HEK293 (cell line): Measurements from ENCODE around the gene LBH.
A peak's percentile ranks its signal among the peaks of the same experiment; 100 is the strongest.

Experiments used
- GLIS1 ChIP-seq: fragments of 450-650 bp; formaldehyde crosslinking; IDR thresholded peaks from 2 replicates; pipeline ENCODE4 v1.5.1; 2016; ENCODE audit warnings: missing biosample characterization, missing genetic modification characterization
- KLF1 ChIP-seq: fragments of 450-650 bp; formaldehyde crosslinking; IDR thresholded peaks from 2 replicates; pipeline ENCODE4 v1.5.1; 2016; ENCODE audit warnings: missing biosample characterization, missing genetic modification characterization
- KLF9 ChIP-seq: fragments of 450-650 bp; formaldehyde crosslinking; IDR thresholded peaks from 2 replicates; pipeline ENCODE4 v1.5.1; 2016; ENCODE audit warnings: missing biosample characterization, missing genetic modification characterization, low read depth
- MZF1 ChIP-seq: fragments of 450-650 bp; formaldehyde crosslinking; IDR thresholded peaks from 2 replicates; pipeline ENCODE4 v1.5.1; 2017; ENCODE audit warnings: missing biosample characterization, missing genetic modification characterization, borderline replicate concordance
- OVOL3 ChIP-seq: fragments of 450-650 bp; formaldehyde crosslinking; IDR thresholded peaks from 2 replicates; pipeline ENCODE4 v1.5.1; 2016; ENCODE audit warnings: missing biosample characterization, missing genetic modification characterization
- PRDM10 ChIP-seq: fragments of 450-650 bp; formaldehyde crosslinking; IDR thresholded peaks from 2 replicates; pipeline ENCODE4 v1.5.1; 2016; ENCODE audit warnings: missing biosample characterization, missing genetic modification characterization
- SP2 ChIP-seq: fragments of 450-650 bp; formaldehyde crosslinking; IDR thresholded peaks from 2 replicates; pipeline ENCODE4 v1.5.1; 2016; ENCODE audit warnings: missing biosample characterization, missing genetic modification characterization
- ZFP3 ChIP-seq: fragments of 450-650 bp; formaldehyde crosslinking; IDR thresholded peaks from 2 replicates; pipeline ENCODE4 v1.5.1; 2016; ENCODE audit warnings: low read depth, missing biosample characterization, missing genetic modification characterization
- ZIC2 ChIP-seq: fragments of 450-650 bp; formaldehyde crosslinking; IDR thresholded peaks from 2 replicates; pipeline ENCODE4 v1.5.1; 2016; ENCODE audit warnings: missing biosample characterization, missing genetic modification characterization
- ZNF132 ChIP-seq: fragments of 450-650 bp; formaldehyde crosslinking; IDR thresholded peaks from 2 replicates; pipeline ENCODE4 v1.5.1; 2017; ENCODE audit warnings: missing biosample characterization, missing genetic modification characterization, borderline replicate concordance
- ZNF175 ChIP-seq: fragments of 450-650 bp; formaldehyde crosslinking; IDR thresholded peaks from 2 replicates; pipeline ENCODE4 v1.5.1; 2016; ENCODE audit warnings: missing biosample characterization, missing genetic modification characterization
- ZNF211 ChIP-seq: fragments of 450-650 bp; formaldehyde crosslinking; IDR thresholded peaks from 2 replicates; pipeline ENCODE4 v1.5.1; 2016; ENCODE audit warnings: low read depth, missing biosample characterization, missing genetic modification characterization
- ZNF23 ChIP-seq: fragments of 450-650 bp; formaldehyde crosslinking; IDR thresholded peaks from 2 replicates; pipeline ENCODE4 v1.5.1; 2016; ENCODE audit warnings: missing biosample characterization, missing genetic modification characterization, borderline replicate concordance
- ZNF274 ChIP-seq, 2 experiments: fragments of 200-500 bp in 1 of 2; fragments of 450-650 bp in 1 of 2; sonication (Bioruptor generic) in 1 of 2; formaldehyde crosslinking in 1 of 2; IDR thresholded peaks; 2 replicates each; pipeline versions ENCODE4 v1.5.1 to v1.6.1; 2014 to 2016; ENCODE audit warnings: borderline replicate concordance in 1 of 2, inconsistent platforms in 1 of 2, low read length in 1 of 2, missing biosample characterization in 1 of 2, missing genetic modification characterization in 1 of 2
- ZNF280D ChIP-seq: fragments of 450-650 bp; formaldehyde crosslinking; IDR thresholded peaks from 2 replicates; pipeline ENCODE4 v1.5.1; 2016; ENCODE audit warnings: missing biosample characterization, missing genetic modification characterization
- ZNF335 ChIP-seq: fragments of 450-650 bp; formaldehyde crosslinking; conservative IDR thresholded peaks from 2 replicates; pipeline ENCODE4 v1.5.1; 2016; ENCODE audit warnings: missing biosample characterization, missing genetic modification characterization
- ZNF341 ChIP-seq: fragments of 450-650 bp; formaldehyde crosslinking; IDR thresholded peaks from 2 replicates; pipeline ENCODE4; 2016; ENCODE audit warnings: low read depth, missing biosample characterization, missing genetic modification characterization
- ZNF391 ChIP-seq: fragments of 450-650 bp; formaldehyde crosslinking; IDR thresholded peaks from 2 replicates; pipeline ENCODE4 v1.5.1; 2016; ENCODE audit warnings: low read depth, missing biosample characterization, missing genetic modification characterization, borderline replicate concordance
- ZNF501 ChIP-seq: fragments of 450-650 bp; formaldehyde crosslinking; IDR thresholded peaks from 2 replicates; pipeline ENCODE4 v1.5.1; 2016; ENCODE audit warnings: missing biosample characterization, missing genetic modification characterization
- ZNF521 ChIP-seq: fragments of 450-650 bp; formaldehyde crosslinking; IDR thresholded peaks from 2 replicates; pipeline ENCODE4 v1.5.1; 2017; ENCODE audit warnings: missing biosample characterization, mild to moderate bottlenecking, missing genetic modification characterization
- ZNF670 ChIP-seq: fragments of 450-650 bp; formaldehyde crosslinking; IDR thresholded peaks from 2 replicates; pipeline ENCODE4 v1.5.1; 2016; ENCODE audit warnings: missing biosample characterization, missing genetic modification characterization, low read depth
- ZNF777 ChIP-seq: fragments of 450-650 bp; formaldehyde crosslinking; IDR thresholded peaks from 2 replicates; pipeline ENCODE4 v1.5.1; 2017; ENCODE audit warnings: missing biosample characterization, missing genetic modification characterization, borderline replicate concordance
- ZNF791 ChIP-seq: fragments of 450-650 bp; formaldehyde crosslinking; IDR thresholded peaks from 2 replicates; pipeline ENCODE4 v1.5.1; 2016; ENCODE audit warnings: missing biosample characterization, missing genetic modification characterization
- ZSCAN16 ChIP-seq: fragments of 450-650 bp; formaldehyde crosslinking; IDR thresholded peaks from 2 replicates; pipeline ENCODE4 v1.5.1; 2016; ENCODE audit warnings: missing biosample characterization, missing genetic modification characterization
- TF ChIP-seq, protein P1 (sequence below): fragments of 450-650 bp; formaldehyde crosslinking; IDR thresholded peaks from 2 replicates; pipeline ENCODE4 v1.5.1; 2016; ENCODE audit warnings: missing biosample characterization, missing genetic modification characterization
- TF ChIP-seq, protein P2 (sequence below): fragments of 450-650 bp; formaldehyde crosslinking; IDR thresholded peaks from 2 replicates; pipeline ENCODE4 v1.5.1; 2016; ENCODE audit warnings: missing biosample characterization, missing genetic modification characterization

The LBH gene

GRCh38 chr2:30231996-30232800 lies 864 bp downstream of the LBH start (continued):
- TF ChIP-seq, protein P1, sequence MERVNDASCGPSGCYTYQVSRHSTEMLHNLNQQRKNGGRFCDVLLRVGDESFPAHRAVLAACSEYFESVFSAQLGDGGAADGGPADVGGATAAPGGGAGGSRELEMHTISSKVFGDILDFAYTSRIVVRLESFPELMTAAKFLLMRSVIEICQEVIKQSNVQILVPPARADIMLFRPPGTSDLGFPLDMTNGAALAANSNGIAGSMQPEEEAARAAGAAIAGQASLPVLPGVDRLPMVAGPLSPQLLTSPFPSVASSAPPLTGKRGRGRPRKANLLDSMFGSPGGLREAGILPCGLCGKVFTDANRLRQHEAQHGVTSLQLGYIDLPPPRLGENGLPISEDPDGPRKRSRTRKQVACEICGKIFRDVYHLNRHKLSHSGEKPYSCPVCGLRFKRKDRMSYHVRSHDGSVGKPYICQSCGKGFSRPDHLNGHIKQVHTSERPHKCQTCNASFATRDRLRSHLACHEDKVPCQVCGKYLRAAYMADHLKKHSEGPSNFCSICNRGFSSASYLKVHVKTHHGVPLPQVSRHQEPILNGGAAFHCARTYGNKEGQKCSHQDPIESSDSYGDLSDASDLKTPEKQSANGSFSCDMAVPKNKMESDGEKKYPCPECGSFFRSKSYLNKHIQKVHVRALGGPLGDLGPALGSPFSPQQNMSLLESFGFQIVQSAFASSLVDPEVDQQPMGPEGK, result peak; percentile 71
- TF ChIP-seq KLF1 (tag by site-specific recombination) (0 out of 2 replicates have a peak, but pooled peaks have one; percentile 17), PRDM10 (tag by site-specific recombination) (peak; percentile 94), ZNF335 (tag by site-specific recombination) (peak; percentile 46; the same call in 1 of the 2 replicates), ZNF280D (tag by site-specific recombination) (no peak), ZNF211 (tag by site-specific recombination) (no peak), MZF1 (0 out of 2 replicates have a peak, but pooled peaks have one; percentile 20), ZNF274 (IDR thresholded peaks at IDR 0.05; ENCODE audit: low read length) (no peak), ZNF274 (tag by site-specific recombination; IDR thresholded peaks at IDR 0.05; ENCODE audit: borderline replicate concordance) (no peak), ZNF777 (tag by site-specific recombination) (peak; percentile 65; the same call in 1 of the 2 replicates), SP2 (tag by site-specific recombination) (peak; percentile 62), ZNF175 (tag by site-specific recombination) (no peak), ZNF391 (tag by site-specific recombination) (no peak), KLF9 (peak; percentile 17; the same call in 1 of the 2 replicates), ZNF132 (tag by site-specific recombination) (no peak), ZNF791 (tag by site-specific recombination) (no peak), GLIS1 (no peak; the same call in 1 of the 2 replicates), ZSCAN16 (tag by site-specific recombination) (peak; percentile 64; the same call in 1 of the 2 replicates), ZNF23 (tag by site-specific recombination) (no peak), ZFP3 (no peak), ZNF670 (tag by site-specific recombination) (no peak), ZNF501 (no peak), ZIC2 (no peak; the same call in 1 of the 2 replicates), OVOL3 (tag by site-specific recombination) (no peak), ZNF341 (tag by site-specific recombination) (peak; percentile 90), ZNF521 (tag by site-specific recombination) (no peak)
- TF ChIP-seq, protein P2, sequence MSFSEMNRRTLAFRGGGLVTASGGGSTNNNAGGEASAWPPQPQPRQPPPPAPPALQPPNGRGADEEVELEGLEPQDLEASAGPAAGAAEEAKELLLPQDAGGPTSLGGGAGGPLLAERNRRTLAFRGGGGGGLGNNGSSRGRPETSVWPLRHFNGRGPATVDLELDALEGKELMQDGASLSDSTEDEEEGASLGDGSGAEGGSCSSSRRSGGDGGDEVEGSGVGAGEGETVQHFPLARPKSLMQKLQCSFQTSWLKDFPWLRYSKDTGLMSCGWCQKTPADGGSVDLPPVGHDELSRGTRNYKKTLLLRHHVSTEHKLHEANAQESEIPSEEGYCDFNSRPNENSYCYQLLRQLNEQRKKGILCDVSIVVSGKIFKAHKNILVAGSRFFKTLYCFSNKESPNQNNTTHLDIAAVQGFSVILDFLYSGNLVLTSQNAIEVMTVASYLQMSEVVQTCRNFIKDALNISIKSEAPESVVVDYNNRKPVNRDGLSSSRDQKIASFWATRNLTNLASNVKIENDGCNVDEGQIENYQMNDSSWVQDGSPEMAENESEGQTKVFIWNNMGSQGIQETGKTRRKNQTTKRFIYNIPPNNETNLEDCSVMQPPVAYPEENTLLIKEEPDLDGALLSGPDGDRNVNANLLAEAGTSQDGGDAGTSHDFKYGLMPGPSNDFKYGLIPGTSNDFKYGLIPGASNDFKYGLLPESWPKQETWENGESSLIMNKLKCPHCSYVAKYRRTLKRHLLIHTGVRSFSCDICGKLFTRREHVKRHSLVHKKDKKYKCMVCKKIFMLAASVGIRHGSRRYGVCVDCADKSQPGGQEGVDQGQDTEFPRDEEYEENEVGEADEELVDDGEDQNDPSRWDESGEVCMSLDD, result peak; percentile 64; the same call in 1 of the 2 replicates
